Lower leg skin (tissue), 3 donors: ENCODE data around the gene KRTAP15-1.

ENCODE experiments used
- CTCF ChIP-seq, 3 donors: fragments of 450-650 bp; IDR thresholded peaks; one replicate each; pipeline ENCODE4 v1.5.1; 2016; ENCODE audit warnings: antibody characterized with exemption in 3 of 3, mild to moderate bottlenecking in 3 of 3, moderate library complexity in 2 of 3
- POLR2A ChIP-seq, 2 donors: fragments of 450-650 bp; IDR thresholded peaks; one replicate each; pipeline ENCODE4 v1.6.1; 2016 to 2017; ENCODE audit warnings: antibody characterized with exemption in 2 of 2, mild to moderate bottlenecking in 1 of 2, moderate library complexity in 1 of 2

- TF ChIP-seq CTCF (IDR thresholded peaks at IDR 0.05) (no peak), POLR2A (IDR thresholded peaks at IDR 0.05) (no peak)
Observed at GRCh38 chr21:30486180-30486579, 46.1 kb downstream of the KRTAP15-1 start.
